ENCODE results near the gene ABLIM3. TPM values are rescaled to one million over a fixed set of nuclear protein-coding genes. Genes with fewer than 3 reads are reported as not detected.

ABLIM3 gene
- total RNA-seq, 1 donor from 2014 or later: 50.8 TPM

GRCh38 chr5:149274939-149275338, 133.6 kb downstream of the ABLIM3 start:
- intact Hi-C loops (cut with DNase I): no loop called here
- no peak for DNase-seq (ENCODE audit: extremely low spot score in 2 of 2)
- peaks cover 18% of the 10 kb centered on the region for H3K4me1 ChIP-seq
- H3K27ac ChIP-seq: no peak overlapping the region
- no peak overlapping the region for H3K4me3 ChIP-seq
- H3K9me3 ChIP-seq: no peaks in the 10 kb centered on the region
- H3K27me3 ChIP-seq: no peaks in the 10 kb centered on the region
- no peaks in the 10 kb centered on the region for H3K36me3 ChIP-seq
- no peak for TF ChIP-seq POLR2AphosphoS5 (IDR thresholded peaks at IDR 0.05; ENCODE audit: insufficient read depth in 1 of 2, low read depth in 1 of 2)
- no peak for TF ChIP-seq CTCF (IDR thresholded peaks at IDR 0.05)
- TF ChIP-seq POLR2A (IDR thresholded peaks at IDR 0.05): no peak

- Histone ChIP-seq H3K27ac (no peak overlapping the region), H3K36me3 (no peaks in the 10 kb centered on the region), H3K4me1 (peaks cover 5% of the 10 kb centered on the region), H3K27me3 (no peaks in the 10 kb centered on the region), H3K4me3 (no peak overlapping the region), H3K9me3 (no peaks in the 10 kb centered on the region)
- no peak for TF ChIP-seq POLR2AphosphoS5 (IDR thresholded peaks at IDR 0.05; ENCODE audit: insufficient read depth in 1 of 2, low read depth in 1 of 2)
- TF ChIP-seq CTCF (IDR thresholded peaks at IDR 0.05): no peak
- TF ChIP-seq POLR2A (IDR thresholded peaks at IDR 0.05): no peak
- DNase-seq (ENCODE audit: extremely low spot score in 2 of 2): no peak
- intact Hi-C loops (cut with DNase I): no loop called here
These were observed 136.5 kb downstream of the ABLIM3 start for GRCh38 chr5:149277801-149278200.

- TF ChIP-seq POLR2A (IDR thresholded peaks at IDR 0.05) (no peak), POLR2AphosphoS5 (IDR thresholded peaks at IDR 0.05; ENCODE audit: insufficient read depth in 1 of 2, low read depth in 1 of 2) (no peak), CTCF (IDR thresholded peaks at IDR 0.05) (no peak)
- H3K4me1 ChIP-seq: peaks cover 4% of the 10 kb centered on the region
- H3K4me3 ChIP-seq: no peak overlapping the region
- intact Hi-C loops (cut with DNase I): no loop called here
- H3K27ac ChIP-seq: no peak overlapping the region
- H3K27me3 ChIP-seq: no peaks in the 10 kb centered on the region
- DNase-seq (ENCODE audit: extremely low spot score in 2 of 2): no peak
- H3K36me3 ChIP-seq: no peaks in the 10 kb centered on the region
- no peaks in the 10 kb centered on the region for H3K9me3 ChIP-seq
These were observed 137.3 kb downstream of the ABLIM3 start for GRCh38 chr5:149278451-149279210.

GRCh38 chr5:149279661-149280060, 138.4 kb downstream of the ABLIM3 start:
- intact Hi-C loops (cut with DNase I): no loop called here
- Histone ChIP-seq H3K36me3 (no peaks in the 10 kb centered on the region), H3K27ac (no peak overlapping the region), H3K27me3 (no peaks in the 10 kb centered on the region), H3K4me3 (no peak overlapping the region), H3K9me3 (no peaks in the 10 kb centered on the region), H3K4me1 (peaks cover 6% of the 10 kb centered on the region)
- DNase-seq (ENCODE audit: extremely low spot score in 2 of 2): no peak
- TF ChIP-seq POLR2A (IDR thresholded peaks at IDR 0.05) (no peak), POLR2AphosphoS5 (IDR thresholded peaks at IDR 0.05; ENCODE audit: insufficient read depth in 1 of 2, low read depth in 1 of 2) (no peak), CTCF (IDR thresholded peaks at IDR 0.05) (no peak)

GRCh38 chr5:149280124-149280523, 138.8 kb downstream of the ABLIM3 start:
- DNase-seq (ENCODE audit: extremely low spot score in 2 of 2): no peak
- Histone ChIP-seq H3K36me3 (no peaks in the 10 kb centered on the region), H3K27me3 (no peaks in the 10 kb centered on the region), H3K9me3 (no peaks in the 10 kb centered on the region), H3K4me3 (no peak overlapping the region), H3K4me1 (peaks cover 10% of the 10 kb centered on the region), H3K27ac (no peak overlapping the region)
- TF ChIP-seq CTCF (IDR thresholded peaks at IDR 0.05) (no peak), POLR2A (IDR thresholded peaks at IDR 0.05) (no peak), POLR2AphosphoS5 (IDR thresholded peaks at IDR 0.05; ENCODE audit: insufficient read depth in 1 of 2, low read depth in 1 of 2) (no peak)
- intact Hi-C loops (cut with DNase I): no loop called here
